T-helper 17 cell (primary cell): ENCODE measurements around the gene PIGC. TPM values are rescaled to one million over a fixed set of nuclear protein-coding genes. Genes with fewer than 3 reads are reported as not detected.
A peak's percentile ranks its signal among the peaks of the same experiment; 100 is the strongest.

Source experiments
- ATAC-seq: fragments of 150-1000 bp; cut with Tn5 transposase; 2 replicates; pipeline ENCODE4 v1.10.0; 2021; ENCODE audit warnings: mild to moderate bottlenecking, moderate library complexity
- DNase-seq, 3 donors: peaks; one replicate each; pipeline versions ENCODE4 v3.0.0 to v3.0.0-alpha.2; 2020 to 2021
- H3K9me3 ChIP-seq: one replicate; pipeline ENCODE4 v1.7.0; 2013; ENCODE audit warnings: low read length, mild to moderate bottlenecking; ENCODE audit not compliant: control insufficient read depth, poor library complexity, severe bottlenecking
- H3K27ac Mint-ChIP-seq: one replicate; pipeline ENCODE4 v1.8.0; 2022; ENCODE audit warnings: mild to moderate bottlenecking, moderate library complexity, mixed read lengths
- H3K27me3 Mint-ChIP-seq: one replicate; pipeline ENCODE4 v1.8.0; 2022; ENCODE audit warnings: mixed read lengths
- H3K36me3 Mint-ChIP-seq: one replicate; pipeline ENCODE4 v1.8.0; 2022; ENCODE audit warnings: low read depth, mixed read lengths
- H3K4me1 Mint-ChIP-seq: one replicate; pipeline ENCODE4 v1.8.0; 2022; ENCODE audit warnings: mild to moderate bottlenecking, mixed read lengths
- H3K4me3 Mint-ChIP-seq: one replicate; pipeline ENCODE4 v1.8.0; 2022; ENCODE audit warnings: mild to moderate bottlenecking, moderate library complexity, mixed read lengths
- total RNA-seq, 4 donors: library from RNA in 2 of 4; stranded (reverse) in 2 of 4; gene quantifications; one replicate each; pipeline ENCODE4 v1.2.3 and lab custom pipeline; 2022 to 2026

PIGC gene
- total RNA-seq (10 to 100 TPM; 21.4 to 24.9 TPM), total RNA-seq (lab: John Stamatoyannopoulos, UW) (28.0 to 40.0 reads per million in 2 donors)

DNA sequence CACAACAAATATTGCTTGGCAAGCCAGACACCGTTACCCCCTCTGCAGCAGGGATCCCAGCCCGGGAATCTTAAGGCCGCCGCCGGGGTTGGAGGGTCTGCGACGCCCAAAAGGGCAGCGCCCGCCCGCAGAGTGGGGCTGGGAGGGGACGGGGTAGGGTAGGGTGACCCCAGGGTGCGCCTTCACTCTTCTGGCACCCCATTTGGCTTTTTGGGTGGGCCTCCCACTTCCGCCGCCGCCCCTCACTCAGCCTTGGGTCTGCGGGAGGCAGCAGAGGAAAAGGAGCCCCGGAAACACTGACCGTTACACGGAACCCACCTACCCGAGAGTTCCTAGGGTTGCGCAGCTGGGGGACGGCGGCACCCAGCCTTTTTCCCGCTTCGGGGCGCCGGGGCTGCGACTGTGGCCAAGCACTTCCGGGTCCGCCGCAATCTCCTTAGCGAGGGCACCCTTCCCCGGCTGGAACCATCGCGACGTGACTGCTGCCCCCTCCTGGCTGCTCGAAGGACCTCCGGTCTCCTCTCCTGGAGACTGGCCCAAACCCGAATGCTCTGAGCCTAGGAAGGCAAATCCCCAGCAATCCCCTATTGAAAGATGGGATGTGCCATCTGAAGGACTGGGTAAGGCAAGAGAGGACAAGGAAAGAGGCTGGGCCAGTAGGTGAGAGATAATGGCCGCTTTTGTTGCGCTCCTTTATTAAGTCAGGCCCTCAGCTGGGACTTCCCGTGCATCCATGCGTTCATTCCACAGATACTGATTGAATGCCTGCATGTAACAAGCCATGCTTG, at the start of gene PIGC:
TSS of gene PIGC (minus strand) at position 404 of the 788 bp plus-strand sequence. CDS start 1,447 bp downstream, outside the sequence.
- no peaks in the 10 kb centered on the region for H3K9me3 ChIP-seq
- Mint-ChIP-seq H3K27me3 (no peaks in the 10 kb centered on the region), H3K4me3 (peak within 1 kb of the TSS; percentile 95), H3K4me1 (peaks cover 37% of the 10 kb centered on the region), H3K27ac (peak within 1 kb of the TSS; percentile 96), H3K36me3 (peaks cover 6% of the 10 kb centered on the region)
- DNase-seq = peak; percentile 82 to 89 (median 83)
- peak; percentile 100 for ATAC-seq

DNA sequence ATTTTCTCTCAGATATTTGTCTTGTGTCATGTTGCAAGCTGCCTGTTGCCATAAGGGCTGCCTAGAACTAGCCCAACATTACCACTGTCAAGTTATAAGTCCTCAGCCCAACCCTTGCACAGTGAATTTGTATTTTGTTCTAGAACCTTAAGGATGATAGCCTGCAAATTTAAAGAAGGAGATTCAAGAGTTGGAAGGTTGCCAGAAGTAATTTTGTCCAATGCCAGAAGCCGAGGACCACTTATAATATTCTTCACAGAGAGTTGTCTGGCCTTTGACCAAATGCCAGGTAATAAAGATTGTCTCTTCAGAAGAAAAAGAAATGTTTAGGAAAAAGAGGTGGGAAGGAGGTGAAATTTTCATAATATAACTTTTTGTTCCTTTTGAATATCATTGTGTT, 48.6 kb upstream of the PIGC start:
- ATAC-seq (no peak), DNase-seq (no peak)
- Mint-ChIP-seq H3K4me3 (no peak overlapping the region), H3K27me3 (peaks cover 25% of the 10 kb centered on the region), H3K27ac (no peak overlapping the region), H3K36me3 (peaks cover 3% of the 10 kb centered on the region), H3K4me1 (peaks cover 8% of the 10 kb centered on the region)
- no peaks in the 10 kb centered on the region for H3K9me3 ChIP-seq

DNA sequence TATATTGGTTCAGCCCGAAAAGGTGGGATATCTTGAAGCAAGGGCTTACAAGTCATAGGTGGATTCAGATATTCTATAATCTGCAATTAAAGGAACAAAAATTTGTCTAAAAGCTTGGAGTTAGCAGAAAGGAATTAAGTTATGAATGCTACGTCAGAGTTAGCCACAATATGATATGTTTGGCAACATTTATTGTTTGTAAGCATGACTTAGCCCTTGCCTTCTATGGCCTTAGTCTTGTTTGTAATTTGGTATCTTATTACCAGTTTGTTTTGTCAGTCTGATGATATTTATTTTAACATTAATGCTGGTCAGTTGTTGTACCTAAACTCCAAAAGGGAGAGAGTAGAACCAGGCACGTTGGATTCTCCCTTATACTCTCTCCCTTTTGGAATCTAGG, 46.0 kb upstream of the PIGC start:
- Mint-ChIP-seq H3K4me3 (no peak overlapping the region), H3K4me1 (peaks cover 13% of the 10 kb centered on the region), H3K27ac (no peak overlapping the region), H3K36me3 (peaks cover 3% of the 10 kb centered on the region), H3K27me3 (peaks cover 24% of the 10 kb centered on the region)
- no peaks in the 10 kb centered on the region for H3K9me3 ChIP-seq
- DNase-seq (no peak), ATAC-seq (no peak)

DNA sequence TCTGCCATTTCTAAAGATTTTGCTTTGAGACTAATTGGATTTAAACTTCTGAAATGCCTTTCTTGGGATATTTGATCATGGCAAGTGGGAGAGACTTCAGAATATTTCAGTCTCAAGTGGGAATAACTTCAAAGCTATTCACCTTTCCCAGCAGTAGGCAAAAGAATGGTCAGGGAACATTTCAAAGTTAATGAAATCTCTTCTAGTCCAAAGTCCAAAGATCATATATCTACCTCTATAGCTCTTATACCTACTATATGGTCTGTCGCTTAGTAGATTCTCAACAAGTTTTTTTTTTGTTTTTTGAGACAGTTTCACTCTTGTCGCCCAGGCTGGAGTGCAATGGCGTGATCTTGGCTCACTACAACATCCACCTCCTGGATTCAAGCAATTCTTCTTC, 44.5 kb upstream of the PIGC start:
- Mint-ChIP-seq H3K27me3 (peaks cover 24% of the 10 kb centered on the region), H3K27ac (no peak overlapping the region), H3K36me3 (peaks cover 3% of the 10 kb centered on the region), H3K4me3 (no peak overlapping the region), H3K4me1 (peaks cover 15% of the 10 kb centered on the region)
- no peak for DNase-seq
- H3K9me3 ChIP-seq = no peaks in the 10 kb centered on the region
- no peak for ATAC-seq

DNA sequence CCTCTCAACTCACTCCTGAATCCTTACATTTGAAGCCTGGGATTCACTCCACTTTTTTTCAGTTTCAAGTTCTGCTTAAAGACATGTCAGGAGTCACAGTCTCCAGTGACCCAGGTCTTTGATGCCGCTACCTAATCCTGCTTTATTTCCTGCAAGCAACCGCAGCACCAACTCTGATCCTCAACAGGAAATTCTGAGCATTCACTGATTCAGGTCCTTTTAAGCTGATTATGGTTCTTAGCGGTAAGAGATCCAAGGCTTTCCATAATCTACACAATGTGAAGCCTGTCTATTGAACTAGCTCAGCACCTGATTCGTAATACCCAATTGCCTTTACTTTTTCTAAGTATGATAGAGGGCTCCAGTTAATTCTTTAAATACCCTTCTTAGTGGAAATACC, 43.7 kb upstream of the PIGC start:
- no peaks in the 10 kb centered on the region for H3K9me3 ChIP-seq
- H3K27me3 Mint-ChIP-seq = peaks cover 24% of the 10 kb centered on the region
- DNase-seq (no peak), ATAC-seq (peak; percentile 55)
- H3K4me3 Mint-ChIP-seq = no peak overlapping the region
- peak overlapping the region; percentile 16 for H3K27ac Mint-ChIP-seq
- peaks cover 15% of the 10 kb centered on the region for H3K4me1 Mint-ChIP-seq
- peaks cover 3% of the 10 kb centered on the region for H3K36me3 Mint-ChIP-seq

DNA sequence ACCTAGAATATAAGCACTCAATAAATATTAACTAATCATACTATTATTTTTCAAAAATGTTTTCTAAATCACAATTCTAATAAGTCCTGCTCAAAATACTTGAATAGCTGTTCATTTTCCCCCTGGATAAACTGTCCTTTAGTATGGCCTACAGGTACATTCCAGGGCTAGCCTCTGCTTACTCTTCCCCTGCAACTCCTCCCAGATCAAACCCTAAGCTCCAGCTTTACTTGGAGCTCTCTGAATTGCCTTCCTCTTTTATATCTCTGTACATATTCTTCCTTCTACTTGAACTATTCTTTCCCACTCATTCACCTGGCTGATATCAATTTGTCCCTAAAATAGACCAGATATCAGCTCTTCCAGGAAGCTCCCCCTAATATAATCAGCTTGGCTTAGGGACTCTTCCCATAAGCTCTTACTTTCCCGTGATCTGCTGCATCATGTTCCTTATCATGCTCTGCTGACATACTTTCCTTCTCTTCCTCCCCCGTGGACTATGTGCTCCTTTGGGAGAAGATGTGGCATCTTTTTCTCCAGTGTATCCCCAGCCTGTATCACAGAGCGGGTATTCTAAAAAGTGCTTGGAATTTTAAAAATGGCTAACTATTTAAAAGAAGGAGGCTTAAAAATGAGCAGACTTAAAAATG, 43.1 kb upstream of the PIGC start:
- H3K27me3 Mint-ChIP-seq = peaks cover 24% of the 10 kb centered on the region
- DNase-seq = no peak
- H3K4me3 Mint-ChIP-seq = no peak overlapping the region
- peak overlapping the region; percentile 16 for H3K27ac Mint-ChIP-seq
- no peak for ATAC-seq
- peaks cover 3% of the 10 kb centered on the region for H3K36me3 Mint-ChIP-seq
- no peaks in the 10 kb centered on the region for H3K9me3 ChIP-seq
- peaks cover 15% of the 10 kb centered on the region for H3K4me1 Mint-ChIP-seq

DNA sequence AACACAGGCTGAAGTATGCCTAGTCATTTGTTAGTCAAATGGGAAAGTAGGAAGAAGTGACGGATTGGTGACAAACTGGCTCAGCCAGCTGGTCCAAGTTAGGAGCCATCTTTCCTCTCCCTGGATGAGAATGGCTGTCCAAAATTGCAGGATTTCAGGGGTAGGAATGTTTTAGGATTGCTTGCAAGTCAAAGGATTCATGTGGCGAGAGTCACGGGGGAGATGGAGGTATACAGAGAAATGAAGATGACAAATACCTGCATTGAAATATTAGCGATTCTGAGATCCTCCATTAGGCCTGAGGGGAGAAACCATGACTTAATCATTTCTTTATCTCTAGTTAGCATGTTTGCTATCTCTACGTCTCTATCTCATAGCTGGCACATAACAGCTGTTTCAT, 41.8 kb upstream of the PIGC start:
- Mint-ChIP-seq H3K4me3 (no peak overlapping the region), H3K36me3 (peaks cover under 1% of the 10 kb centered on the region), H3K27ac (no peak overlapping the region), H3K4me1 (peaks cover 15% of the 10 kb centered on the region), H3K27me3 (peaks cover 21% of the 10 kb centered on the region)
- ATAC-seq = no peak
- no peak for DNase-seq
- no peaks in the 10 kb centered on the region for H3K9me3 ChIP-seq

DNA sequence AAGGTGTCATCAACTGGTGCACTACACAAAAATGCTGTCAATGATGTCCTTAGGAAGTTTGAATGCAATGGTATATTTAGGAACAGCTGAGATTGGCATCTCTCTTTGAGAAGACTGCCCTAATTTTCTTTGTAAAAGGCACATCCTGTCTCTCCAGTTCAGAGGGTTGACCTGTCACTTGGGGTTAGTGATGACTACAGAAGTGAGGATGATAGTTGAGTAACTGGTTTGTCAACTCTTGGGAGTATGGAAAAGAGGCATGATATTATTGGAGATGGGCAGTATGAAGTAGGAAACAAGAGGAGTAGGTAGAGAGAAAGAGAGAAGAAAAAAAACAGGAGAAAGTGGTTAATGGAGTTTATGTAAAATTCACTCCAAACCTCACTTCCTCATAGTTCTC, 40.4 kb upstream of the PIGC start:
- no peak for ATAC-seq
- H3K4me1 Mint-ChIP-seq = peaks cover 22% of the 10 kb centered on the region
- H3K9me3 ChIP-seq = no peaks in the 10 kb centered on the region
- H3K4me3 Mint-ChIP-seq = no peak overlapping the region
- peak overlapping the region; percentile 0 for H3K27ac Mint-ChIP-seq
- no peaks in the 10 kb centered on the region for H3K36me3 Mint-ChIP-seq
- DNase-seq = no peak
- peaks cover 25% of the 10 kb centered on the region for H3K27me3 Mint-ChIP-seq

DNA sequence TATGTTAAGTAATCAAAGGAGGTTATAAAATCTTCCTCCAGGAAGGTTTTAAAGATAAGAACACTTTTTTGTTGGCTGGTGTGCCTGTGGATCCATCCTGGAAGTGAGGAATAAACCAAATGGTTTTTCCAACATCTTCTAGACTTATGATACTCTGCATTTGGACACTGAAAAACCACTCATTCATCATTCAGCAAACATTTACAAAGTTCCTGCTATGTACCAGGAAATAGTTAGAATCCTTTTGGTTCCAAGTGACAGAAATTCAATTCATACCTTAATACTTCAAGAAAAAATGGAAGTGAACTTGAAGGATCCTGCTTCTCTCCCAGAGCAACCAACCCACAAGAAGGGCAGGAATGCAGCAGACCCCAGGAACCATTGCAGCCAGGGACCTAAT, 39.6 kb upstream of the PIGC start:
- peaks cover 19% of the 10 kb centered on the region for H3K4me1 Mint-ChIP-seq
- peaks cover 5% of the 10 kb centered on the region for H3K36me3 Mint-ChIP-seq
- H3K4me3 Mint-ChIP-seq = no peak overlapping the region
- DNase-seq (no peak), ATAC-seq (no peak)
- H3K27me3 Mint-ChIP-seq = peaks cover 25% of the 10 kb centered on the region
- H3K27ac Mint-ChIP-seq = no peak overlapping the region
- H3K9me3 ChIP-seq = no peaks in the 10 kb centered on the region

DNA sequence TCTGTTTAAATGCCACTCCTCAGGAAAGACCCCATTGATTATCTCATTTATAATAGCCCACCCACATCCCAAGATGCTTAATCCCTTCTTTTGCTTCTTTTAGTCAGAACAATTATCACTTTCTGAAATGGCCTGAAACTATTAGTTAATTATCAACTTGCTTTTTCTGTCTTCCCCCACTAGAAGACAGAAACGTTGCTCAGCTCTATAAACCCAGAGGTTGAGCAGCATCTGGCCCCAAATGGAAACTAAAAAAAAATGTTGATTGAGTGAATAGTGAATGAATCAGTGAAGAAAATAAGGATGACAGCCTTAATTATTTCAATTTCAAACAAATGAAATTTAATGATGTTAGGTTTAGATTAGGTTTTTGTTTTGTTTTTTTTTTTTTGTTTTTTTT, 38.2 kb upstream of the PIGC start:
- H3K4me1 Mint-ChIP-seq = peaks cover 14% of the 10 kb centered on the region
- no peak for ATAC-seq
- H3K9me3 ChIP-seq = no peaks in the 10 kb centered on the region
- peaks cover 5% of the 10 kb centered on the region for H3K36me3 Mint-ChIP-seq
- no peak for DNase-seq
- H3K27ac Mint-ChIP-seq = no peak overlapping the region
- H3K27me3 Mint-ChIP-seq = peaks cover 21% of the 10 kb centered on the region
- H3K4me3 Mint-ChIP-seq = no peak overlapping the region

DNA sequence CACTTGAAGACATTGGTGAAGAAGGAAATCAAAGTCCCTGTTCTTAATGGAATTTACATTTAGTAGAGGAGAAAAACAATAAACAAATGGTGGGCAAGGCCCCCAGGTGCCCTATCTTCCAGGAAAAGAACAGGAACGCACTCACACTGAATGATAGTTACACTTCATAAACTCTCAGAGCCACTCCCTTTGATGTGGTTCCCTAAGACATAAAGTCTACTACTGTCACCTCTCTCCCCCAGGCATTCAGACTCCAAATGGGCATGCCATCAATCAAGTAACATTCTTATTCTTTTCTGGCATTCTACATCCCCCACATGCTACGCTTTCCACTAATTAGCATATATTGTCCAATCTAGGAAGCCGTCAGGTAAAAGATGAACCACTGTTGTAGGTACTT, 36.6 kb upstream of the PIGC start:
- no peak overlapping the region for H3K4me3 Mint-ChIP-seq
- H3K9me3 ChIP-seq = no peaks in the 10 kb centered on the region
- ATAC-seq (no peak), DNase-seq (no peak)
- H3K27ac Mint-ChIP-seq = no peak overlapping the region
- H3K4me1 Mint-ChIP-seq = peaks cover 11% of the 10 kb centered on the region
- peaks cover 19% of the 10 kb centered on the region for H3K27me3 Mint-ChIP-seq
- peaks cover 5% of the 10 kb centered on the region for H3K36me3 Mint-ChIP-seq

DNA sequence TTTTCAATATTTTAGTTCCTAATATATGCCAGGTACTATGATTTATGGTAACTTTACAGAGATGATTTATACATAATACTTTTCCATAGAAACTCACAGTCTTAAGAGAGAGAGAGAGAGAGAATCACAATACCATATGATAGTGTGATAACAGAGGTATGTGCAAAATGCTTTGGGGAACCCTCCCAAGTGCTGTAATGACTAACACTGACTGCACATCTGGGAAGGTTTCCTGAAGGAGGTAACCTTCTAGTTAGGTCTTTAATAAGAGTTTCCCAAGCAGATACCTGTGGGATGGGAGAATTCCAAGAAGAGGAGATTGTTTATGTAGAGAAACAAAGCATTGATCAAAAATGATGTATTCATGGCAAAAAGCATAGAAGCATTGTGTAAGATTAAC, 34.6 kb upstream of the PIGC start:
- H3K27me3 Mint-ChIP-seq = peaks cover 21% of the 10 kb centered on the region
- DNase-seq (no peak), ATAC-seq (no peak)
- H3K9me3 ChIP-seq = no peaks in the 10 kb centered on the region
- peaks cover 5% of the 10 kb centered on the region for H3K36me3 Mint-ChIP-seq
- peaks cover 7% of the 10 kb centered on the region for H3K4me1 Mint-ChIP-seq
- no peak overlapping the region for H3K4me3 Mint-ChIP-seq
- H3K27ac Mint-ChIP-seq = no peak overlapping the region

DNA sequence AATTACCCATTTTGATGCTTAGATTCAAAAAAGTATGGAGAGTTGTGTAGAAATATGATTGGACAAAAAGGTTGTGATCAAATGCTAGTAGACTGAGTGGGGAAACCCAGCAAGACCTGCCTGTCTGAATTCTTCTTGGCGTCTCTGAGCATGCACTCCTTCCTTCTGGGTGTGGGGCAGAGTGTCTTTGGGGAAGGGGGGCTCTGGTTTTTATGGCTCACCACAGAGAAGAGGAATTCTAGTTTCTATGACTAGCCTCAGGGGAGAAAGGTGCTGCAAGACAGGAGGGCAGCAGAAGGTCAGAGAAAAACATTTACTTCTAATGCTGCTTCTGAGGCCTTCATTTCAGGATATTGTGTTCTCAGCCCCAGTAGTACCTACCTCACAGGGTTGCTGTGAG, 33.9 kb upstream of the PIGC start:
- peaks cover 24% of the 10 kb centered on the region for H3K27me3 Mint-ChIP-seq
- no peaks in the 10 kb centered on the region for H3K9me3 ChIP-seq
- peaks cover 7% of the 10 kb centered on the region for H3K4me1 Mint-ChIP-seq
- no peak overlapping the region for H3K27ac Mint-ChIP-seq
- DNase-seq (no peak), ATAC-seq (no peak)
- H3K36me3 Mint-ChIP-seq = peaks cover 5% of the 10 kb centered on the region
- H3K4me3 Mint-ChIP-seq = no peak overlapping the region

DNA sequence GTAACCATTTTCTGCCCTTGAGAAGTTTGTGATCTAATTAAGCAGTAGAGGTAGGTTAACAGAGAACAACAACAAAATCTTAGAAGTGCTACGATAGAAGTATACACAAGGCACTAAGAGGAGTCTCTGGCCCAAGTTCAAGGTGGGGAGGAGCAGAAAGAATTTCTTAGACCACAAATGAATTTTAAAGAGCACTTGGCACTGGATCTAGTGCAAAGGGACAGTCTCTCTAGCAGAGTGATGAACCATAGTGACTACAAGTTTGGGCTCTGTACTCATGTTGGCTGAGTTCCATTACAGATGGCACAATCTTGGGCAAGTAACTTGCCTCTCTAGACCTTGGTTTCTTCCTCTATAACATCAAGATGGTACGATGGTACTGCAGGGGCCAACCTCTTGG, 33.3 kb upstream of the PIGC start:
- Mint-ChIP-seq H3K27me3 (peaks cover 29% of the 10 kb centered on the region), H3K4me3 (no peak overlapping the region), H3K27ac (no peak overlapping the region), H3K4me1 (peaks cover 7% of the 10 kb centered on the region), H3K36me3 (peaks cover 5% of the 10 kb centered on the region)
- DNase-seq (no peak), ATAC-seq (no peak)
- H3K9me3 ChIP-seq = no peaks in the 10 kb centered on the region
